NCI-H446 treated with DMSO at 0.1 percent for 48 hours (cell line): ENCODE data around the gene THOC1.

Experiments
- DNase-seq: peaks from one replicate; lab custom pipeline; 2025; lab: John Stamatoyannopoulos, UW

Gene THOC1

DNA sequence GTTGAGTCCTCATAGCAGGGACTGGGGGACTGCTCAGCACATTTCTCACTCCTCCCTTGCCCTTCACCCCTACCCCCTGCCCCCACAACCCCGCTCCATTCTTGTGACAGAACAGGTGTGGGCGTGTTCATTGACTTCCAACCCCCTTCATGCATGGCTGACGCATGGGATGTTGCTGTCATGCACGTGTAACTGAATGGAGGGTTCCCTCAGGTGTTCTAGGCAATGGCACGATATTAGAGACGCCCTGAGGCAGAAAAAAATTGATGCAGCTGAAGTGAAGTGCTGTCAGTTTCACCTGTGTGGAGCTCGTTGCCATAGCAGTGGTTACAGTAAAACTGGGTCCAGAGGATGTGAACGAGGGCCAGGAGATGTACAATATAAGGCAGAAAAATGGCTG, 6.5 kb upstream of the THOC1 start:
- no peak for DNase-seq

DNA sequence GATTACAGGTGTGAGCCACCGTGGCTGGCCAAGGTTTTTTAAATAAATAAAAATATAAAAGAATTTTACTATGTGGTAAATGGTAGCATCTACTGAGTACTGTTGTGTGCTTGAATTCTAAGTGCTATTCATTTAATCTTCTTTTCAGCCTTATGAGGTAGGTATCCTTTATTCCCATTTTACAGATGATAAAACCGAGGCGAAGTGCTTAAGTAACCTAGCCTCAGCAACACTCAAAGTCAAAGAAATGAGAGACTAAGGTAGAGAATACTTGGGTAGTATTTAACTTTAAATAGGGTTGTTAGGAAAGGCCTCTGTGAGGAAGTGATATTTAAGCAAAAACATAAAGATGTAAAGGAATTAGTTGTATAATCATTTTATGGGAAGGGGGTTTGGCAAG, 5.7 kb upstream of the THOC1 start:
- DNase-seq: no peak

DNA sequence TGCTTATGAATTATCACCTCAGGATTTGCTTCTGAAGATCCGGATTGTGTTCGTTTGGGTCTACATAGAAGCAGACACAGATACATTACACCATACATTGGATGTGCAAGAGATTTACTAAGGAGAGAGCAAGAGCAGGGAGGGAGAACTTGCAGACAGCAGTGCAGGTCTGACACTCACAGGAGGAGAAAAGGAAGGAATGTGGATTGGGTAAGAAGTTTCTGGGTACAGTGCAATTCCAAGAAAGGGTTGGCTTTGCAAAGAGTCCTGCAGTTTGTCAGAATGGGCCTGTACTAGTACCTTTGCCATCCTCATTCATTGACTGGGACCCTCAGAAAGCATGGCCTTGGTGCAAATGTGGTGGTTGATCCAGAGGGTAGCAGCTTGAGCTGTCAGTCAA, 4.8 kb upstream of the THOC1 start:
- no peak for DNase-seq

DNA sequence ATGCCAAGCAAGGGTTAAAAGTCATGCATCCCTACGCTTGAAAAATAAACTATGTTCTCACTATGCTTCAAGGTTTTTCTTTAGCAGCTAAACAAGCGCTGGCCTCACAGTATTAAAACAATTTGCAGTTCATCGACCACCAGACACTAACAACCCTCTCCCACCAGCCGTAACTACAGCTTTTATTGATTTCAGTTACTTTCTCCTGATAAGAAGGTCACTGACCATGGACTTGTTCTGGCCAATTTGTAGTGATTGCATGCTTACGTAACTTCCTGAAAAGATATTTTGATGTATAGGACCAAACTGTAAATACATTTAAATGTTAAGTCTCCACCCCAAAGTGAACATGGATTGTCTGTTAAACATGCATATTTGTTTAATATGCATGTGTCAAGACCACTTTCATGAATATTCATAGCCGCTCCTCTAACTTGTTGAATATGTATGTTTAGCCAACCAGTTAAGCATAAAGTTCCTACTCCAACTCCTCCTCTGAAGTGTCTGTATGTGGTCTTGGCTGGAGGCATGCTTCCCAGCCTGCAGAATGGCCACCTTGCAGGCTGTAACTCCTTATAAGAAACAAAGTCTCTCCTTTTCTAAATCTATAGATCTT, 1.7 kb upstream of the THOC1 start:
- no peak for DNase-seq

DNA sequence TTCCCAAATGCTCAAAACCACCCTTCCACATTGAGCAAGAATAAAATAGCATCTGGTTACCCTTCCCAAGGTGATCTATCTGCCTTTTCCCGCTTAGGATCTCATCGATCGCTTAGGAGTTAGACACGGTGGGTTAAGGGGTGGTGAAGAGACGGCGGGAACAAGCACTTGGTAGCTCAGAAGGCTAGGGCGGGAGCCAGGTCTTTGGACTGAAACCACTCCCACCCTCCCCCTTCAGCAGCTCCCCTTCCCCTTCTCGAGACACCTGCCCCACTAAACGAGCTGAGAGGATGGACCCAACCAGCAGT, 513 bp downstream of the THOC1 start:
- DNase-seq: no peak

DNA sequence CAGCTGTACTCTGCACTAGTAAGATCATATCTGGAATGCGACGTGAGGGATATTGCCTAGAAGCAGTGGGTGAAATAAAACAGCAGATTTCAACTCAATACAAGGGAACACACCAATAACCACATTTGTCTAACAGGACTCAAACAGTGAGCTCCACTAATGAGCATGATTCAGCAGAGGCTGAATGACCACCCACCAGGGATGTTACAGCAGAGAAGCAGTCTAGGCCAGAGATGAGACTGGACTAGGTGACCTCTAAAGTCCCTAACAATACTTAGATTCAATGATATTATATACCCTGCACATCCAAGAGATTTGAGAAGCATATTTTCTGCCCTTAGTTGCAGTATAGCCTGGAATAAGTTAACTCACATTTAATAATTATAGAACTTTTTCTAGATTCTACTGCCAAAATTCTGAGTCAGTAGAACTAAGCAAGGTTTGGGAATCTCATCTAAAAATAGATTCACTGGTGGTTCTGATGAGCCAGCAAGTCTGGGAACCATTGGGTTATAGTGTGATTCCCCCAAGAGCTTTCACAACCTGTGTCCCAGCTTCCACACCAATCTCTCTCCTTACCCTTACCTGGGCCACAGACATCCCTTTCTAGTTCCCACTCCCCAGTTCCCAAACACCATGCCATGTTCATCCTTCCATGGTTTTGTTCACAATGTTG, 6.3 kb downstream of the THOC1 start:
- DNase-seq: no peak

DNA sequence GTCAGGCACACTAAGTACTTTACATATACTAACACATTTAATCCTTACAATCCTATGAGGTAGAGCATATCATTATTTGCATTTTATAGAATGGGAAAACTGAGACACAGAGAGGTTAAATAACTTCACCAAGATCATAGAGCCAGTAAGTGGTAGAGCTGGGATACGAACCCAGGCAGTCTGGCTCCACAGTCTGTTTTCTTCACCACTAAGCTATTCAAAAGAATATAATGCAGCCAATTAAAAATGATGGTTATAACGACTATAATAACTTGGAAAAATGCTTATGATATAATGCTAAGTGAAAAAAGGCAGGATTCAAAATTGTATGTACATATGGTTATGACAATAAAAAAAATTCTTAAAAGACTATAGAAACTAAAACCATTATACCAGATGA, 7.3 kb downstream of the THOC1 start:
- DNase-seq: no peak

DNA sequence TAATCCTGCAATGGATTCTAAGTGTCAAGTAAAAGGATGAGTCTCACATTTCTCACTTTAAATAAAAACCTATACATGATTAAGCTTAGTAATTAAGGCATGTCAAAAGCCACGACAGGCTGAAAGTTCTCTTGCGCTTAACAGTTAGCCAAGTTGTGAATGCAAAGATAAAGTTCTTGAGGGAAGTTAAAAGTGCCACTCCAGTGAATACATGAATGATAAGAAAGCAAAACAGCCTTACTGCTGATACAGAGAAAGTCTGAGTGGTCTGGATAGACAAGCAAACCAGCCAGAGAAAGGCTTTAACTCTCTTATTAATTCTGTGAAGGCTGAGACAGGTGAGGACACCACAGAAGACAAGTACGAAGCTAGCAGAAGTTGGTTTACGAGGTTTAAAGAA, 12.7 kb downstream of the THOC1 start:
- DNase-seq: no peak

DNA sequence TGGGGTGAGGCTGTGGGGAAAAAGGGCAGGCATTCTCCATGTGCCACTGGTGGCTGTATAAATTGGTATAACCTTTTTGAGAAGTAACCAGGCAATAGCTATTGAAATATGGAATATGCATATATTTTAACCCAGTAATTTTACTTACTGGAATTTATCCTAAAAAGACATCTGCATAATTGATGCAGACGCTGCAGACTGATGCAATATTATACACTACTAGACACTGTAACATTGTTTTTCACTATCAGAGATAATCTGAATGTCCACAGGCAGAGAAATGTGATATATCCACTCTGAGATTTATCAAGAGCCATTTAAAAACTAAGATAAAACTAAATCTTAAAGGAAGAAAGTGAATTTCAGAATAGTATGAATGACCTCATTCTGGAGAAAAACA, 14.7 kb downstream of the THOC1 start:
- no peak for DNase-seq

DNA sequence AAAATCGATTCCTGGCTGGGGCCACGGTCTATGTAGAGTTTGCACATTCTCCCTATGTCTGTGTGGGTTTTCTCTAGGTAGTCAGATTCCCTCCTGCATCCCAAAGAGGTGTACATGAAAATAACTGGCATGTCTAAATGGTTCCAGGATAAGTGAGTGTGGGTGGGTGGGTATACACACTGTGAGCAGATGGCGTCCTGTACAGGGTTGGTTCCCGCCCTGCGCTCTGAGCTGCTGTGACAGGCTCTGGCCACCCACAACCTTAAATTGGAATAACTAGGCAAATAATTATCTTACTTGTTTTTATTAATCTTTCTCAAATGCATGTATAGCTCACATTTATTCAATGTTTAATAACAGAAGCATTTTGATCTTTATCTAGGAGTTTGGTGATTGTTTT, 16.3 kb downstream of the THOC1 start:
- no peak for DNase-seq

DNA sequence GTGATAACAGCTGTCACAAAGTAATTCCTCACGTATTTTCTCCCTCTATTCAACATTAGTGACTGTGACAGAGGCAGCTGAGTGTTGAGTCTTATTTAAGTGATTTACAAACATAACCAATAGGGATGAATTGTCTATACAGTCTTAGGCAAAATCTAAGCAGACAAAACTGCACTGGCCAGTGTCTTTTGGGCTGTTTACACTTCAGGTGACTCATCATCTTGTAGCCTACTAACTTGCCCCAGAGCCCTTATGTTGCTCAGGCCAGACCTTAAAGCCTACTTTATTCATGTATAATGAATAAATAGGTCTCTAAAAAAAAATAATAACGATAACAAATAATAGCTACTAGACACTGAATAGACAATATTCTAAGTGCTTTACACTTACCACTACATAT, 17.2 kb downstream of the THOC1 start:
- DNase-seq: no peak

DNA sequence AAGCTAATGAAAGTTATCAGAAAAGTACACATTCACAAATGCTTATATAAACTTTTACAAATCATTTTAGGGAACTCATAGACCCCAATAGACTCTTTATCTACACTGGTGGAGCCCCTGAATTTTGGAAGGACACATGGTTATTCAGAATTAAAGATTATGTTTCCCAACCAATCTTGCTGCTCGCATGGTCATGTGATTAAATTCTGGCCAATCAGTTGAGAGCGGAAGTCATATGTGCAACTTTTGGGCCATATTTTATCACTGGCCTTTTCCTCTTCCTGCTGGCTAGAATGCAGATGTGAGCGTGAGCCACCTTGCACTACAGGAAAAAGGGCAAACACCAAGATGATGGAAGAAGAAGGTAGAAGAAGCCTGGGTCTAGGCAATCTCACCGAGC, 19.8 kb downstream of the THOC1 start:
- DNase-seq: no peak

DNA sequence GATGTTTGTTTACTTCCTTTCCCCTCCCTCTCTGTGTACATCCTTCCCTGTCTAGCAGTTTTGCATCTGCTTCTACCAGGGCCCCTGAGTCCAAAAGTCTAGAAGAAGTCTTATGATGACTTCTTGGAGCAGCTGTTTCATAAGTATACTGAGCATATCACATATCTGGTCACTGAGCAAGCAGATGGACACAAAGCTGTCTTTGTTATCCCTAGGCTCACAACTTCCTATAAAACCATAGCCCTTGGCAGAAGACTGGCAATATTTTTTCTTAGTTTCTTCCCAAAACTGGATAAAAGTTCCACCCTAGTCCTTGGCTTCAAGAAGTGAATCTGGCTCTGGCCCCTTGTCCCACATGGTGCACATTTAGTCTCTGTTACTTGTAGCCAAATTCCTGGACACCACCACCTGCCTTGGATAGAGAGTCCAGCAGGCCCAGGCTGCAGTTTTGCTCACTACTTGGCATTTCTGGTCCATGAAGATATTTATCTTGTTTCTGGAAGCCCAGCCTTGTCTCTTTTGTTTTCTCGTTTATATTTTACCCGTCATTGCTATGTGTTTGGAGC, 22.5 kb downstream of the THOC1 start:
- DNase-seq: no peak

DNA sequence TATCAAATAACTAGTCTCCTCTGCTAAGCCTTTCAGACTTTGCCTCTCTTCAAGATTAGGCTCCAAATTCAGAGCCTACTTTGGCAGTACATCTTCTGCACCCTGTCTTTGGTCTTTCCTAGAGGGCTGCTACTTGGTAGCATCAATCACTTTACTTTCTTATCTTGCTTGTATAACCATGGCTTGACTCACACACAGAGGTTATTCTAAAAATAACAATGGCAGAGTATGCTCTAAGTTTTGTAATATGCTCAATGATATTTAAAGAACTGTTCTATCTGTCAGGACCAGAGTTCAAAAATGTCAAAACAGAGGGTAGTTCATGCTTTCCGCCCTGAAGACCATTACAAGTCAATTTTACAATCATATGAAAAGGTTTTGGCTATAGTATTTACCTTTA, 27.7 kb downstream of the THOC1 start:
- DNase-seq: no peak

DNA sequence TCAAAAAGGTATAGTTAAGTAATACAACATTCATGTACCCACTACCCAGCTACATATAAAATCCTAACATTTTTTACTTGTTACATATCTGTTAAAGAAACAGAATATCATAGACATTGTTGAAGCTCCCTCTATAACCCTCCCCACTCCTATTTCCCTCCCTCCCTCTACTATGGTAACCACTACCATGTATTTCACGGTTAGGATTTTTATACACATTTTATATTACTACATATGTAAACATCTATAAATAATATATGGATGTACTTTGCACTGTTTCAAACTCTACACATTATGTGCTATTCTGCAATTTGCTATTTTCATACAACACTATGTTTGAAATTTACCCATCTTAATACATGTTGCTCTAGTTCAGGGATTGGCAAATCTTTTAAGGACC, 36.3 kb downstream of the THOC1 start:
- no peak for DNase-seq

DNA sequence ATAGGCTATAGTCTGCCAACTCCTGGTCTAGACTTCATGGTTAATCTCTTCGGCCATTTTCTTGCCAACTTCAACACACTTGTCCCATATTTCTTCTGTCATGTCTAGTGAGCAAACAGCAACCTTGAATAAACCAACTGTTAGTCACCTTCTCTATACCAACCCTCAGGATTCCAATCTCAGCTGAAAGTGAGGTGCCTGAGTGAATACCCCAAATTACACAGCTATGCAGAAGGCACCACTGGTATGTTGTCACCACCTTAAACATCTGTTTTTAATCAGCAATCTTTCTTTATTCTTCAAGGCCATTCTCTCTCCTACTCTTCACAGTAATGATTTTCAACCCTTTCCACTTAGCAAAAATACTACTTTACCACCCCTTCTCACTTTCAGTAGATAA, 39.3 kb downstream of the THOC1 start:
- no peak for DNase-seq

DNA sequence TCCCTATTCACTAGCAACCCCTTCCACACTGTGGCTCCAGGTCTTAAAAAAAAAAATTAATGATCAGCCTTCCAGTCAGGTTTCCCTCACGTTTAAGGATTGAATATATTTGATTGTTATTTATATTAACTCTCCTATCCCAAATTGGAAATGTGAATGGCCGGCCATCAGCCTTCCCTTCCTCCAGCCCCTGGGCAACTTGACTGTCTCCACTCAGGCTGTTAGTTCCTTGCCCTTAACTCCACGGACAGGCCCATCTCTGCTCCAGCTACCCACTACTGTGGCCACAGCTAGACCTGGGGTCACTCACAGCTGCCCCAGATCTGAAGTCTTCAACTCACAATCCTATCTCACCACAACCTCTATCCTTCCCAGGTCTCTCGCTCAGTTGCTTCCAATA, 39.9 kb downstream of the THOC1 start:
- DNase-seq: no peak

DNA sequence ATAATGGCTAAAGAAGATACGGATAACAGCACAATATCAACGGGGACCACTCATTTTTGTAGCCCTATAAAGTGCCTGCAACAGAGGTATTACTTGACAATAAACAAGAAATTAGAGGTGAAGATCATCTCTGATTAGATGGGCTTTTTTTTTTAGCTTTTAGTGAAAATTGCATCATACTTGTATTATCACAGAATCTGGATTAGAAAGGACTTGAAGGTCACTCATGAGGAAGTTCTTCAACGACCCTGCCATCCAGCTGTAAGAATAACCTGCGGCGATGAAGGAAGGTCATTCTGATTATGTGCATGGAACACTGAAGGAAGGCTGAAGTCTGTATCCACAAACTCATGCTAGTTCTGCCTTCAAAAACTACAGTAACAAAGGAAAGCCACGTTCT, 40.5 kb downstream of the THOC1 start:
- no peak for DNase-seq

DNA sequence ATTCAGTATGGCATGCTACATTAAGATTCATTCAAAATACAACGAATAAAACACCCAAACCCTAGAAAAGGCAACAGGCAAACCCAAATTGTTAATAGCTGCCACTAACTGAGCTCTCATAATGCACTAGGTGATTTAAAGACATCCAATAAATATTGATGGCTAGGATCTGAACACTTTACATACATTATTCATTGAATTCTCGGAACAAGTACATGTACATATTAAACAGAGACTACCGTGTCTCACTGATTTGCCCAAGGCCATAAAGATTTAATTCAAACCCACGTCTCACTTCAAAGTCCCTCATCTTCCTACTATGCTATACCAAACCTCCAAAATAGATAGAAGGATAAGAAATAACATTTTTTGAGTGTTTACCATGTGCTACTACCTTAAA, 42.1 kb downstream of the THOC1 start:
- no peak for DNase-seq

DNA sequence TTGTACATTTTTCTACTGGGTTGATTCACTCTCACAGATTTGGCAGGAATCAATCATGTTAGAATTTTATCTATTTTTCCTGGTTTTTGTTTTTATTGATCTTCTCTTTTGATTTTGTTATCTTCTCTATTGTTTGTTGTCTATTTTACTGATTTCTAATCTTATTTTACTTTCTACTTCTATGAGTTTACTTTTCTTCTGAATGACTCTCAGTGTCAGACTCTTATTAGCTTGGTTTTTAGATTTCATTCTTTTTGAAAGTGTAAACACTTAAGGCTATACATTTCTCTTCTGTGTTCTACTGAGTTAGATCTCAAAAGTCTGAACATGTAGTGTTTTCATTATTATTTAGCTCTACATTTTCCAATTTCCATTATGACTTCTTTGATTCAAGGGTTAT, 47.1 kb downstream of the THOC1 start:
- no peak for DNase-seq

DNA sequence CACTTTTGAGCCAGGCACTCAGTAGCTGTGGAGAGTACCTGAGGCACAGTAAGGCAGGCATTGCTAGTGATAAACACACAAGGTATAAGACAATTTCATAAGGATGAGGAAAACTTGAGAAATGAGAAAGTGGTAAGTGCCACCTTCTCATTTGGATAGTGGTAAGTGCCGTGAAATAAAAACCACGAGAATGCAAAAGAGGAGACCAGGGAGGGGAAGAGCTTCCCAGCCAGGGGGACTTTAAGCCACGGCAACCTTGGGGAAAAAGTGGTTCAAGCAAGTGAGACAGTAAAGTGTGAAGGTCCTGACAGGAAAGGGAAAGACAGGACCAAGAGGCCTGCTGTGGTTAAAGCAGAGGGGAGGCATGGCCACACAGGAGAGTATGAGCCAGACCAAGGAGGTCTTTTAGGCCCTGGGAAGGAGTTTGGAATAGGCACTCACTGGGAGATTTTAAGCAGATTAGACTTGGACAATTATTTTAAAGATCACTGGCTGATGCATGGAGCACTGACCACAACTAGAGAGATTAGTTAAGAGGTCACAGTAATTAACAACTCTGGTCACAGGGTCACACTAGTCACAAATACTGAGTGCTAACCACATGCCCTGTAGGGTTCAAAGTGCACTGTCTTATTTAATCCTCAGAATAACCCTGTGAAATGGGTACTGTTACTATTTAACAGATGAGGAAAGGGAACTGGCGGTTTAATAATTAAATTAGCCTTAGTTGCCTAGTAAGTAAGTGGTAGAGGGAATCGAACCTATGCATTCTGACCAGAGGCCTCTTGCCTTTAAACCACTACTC, 50.1 kb downstream of the THOC1 start:
- DNase-seq: no peak

DNA sequence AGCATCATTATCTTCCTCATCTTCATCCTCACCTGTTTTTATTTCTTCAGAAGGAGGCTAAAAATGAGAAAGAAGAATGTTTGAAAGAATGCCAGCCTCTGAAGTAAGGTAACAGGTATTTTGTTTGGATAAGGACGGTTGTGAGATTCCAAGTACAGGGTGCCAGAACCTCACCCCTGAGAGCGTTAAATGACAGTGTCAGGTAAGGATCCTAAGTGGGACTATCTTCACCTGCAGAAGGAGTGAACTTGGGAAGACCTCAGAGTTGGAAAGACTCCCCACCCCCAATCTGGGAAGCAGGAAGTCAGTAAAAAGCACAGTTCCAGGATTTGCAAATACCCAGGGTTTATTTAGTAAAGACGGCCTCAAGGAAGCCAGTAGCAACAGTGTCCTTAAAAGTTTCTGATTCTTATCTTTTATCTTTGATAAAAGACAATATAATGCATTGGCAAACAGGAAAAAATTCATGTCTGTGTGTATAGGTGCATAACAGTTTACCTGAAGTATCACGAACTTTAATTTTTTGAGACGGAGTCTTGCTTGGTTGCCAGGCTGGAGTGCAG, 52.3 kb downstream of the THOC1 start:
- DNase-seq: no peak

DNA sequence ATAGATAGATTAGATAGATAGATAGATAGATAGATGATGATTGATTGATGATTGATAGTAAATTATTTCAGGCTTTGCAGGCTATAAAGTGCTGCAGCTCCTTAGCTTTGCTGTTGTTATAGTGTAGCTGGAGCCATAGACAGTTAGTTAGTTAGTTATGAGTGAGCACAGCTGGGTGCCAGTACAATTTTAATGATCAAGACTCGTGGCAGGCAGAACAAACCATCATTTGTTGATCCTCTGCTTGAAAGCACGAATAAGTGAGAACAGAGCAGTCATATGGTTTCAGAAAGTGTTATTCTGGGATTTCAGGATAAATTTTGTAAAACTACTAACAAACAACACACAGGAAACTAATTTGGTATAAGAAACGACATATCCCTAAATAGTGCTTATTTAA, 53.9 kb downstream of the THOC1 start:
- DNase-seq: no peak
